ENCODE data around the gene HMCN2.

HMCN2 gene

GRCh38 chr9:130414910-130415746, 149.6 kb downstream of the HMCN2 start:
- DNase-seq (ENCODE audit: low read depth) = no peak

GRCh38 chr9:130417602-130418001, 152.0 kb downstream of the HMCN2 start:
- DNase-seq (ENCODE audit: low read depth) = no peak

- DNase-seq (ENCODE audit: low read depth) = no peak
These were observed 153.2 kb downstream of the HMCN2 start for GRCh38 chr9:130418776-130419175.

GRCh38 chr9:130419521-130420035, 154.0 kb downstream of the HMCN2 start:
- DNase-seq (ENCODE audit: low read depth) = no peak

- no peak for DNase-seq (ENCODE audit: low read depth)
These were observed 155.7 kb downstream of the HMCN2 start for GRCh38 chr9:130421154-130421801.

GRCh38 chr9:130421802-130422276, 156.3 kb downstream of the HMCN2 start:
- no peak for DNase-seq (ENCODE audit: low read depth)

GRCh38 chr9:130422546-130422945, 157.0 kb downstream of the HMCN2 start:
- no peak for DNase-seq (ENCODE audit: low read depth)

- DNase-seq (ENCODE audit: low read depth) = no peak
These were observed 157.7 kb downstream of the HMCN2 start for GRCh38 chr9:130423272-130423671.

GRCh38 chr9:130424595-130425454, 159.3 kb downstream of the HMCN2 start:
- DNase-seq (ENCODE audit: low read depth) = no peak

- DNase-seq (ENCODE audit: low read depth) = no peak
These were observed 160.3 kb downstream of the HMCN2 start for GRCh38 chr9:130425741-130426466.

GRCh38 chr9:130426467-130426773, 160.9 kb downstream of the HMCN2 start:
- no peak for DNase-seq (ENCODE audit: low read depth)

- DNase-seq (ENCODE audit: low read depth) = peak; percentile 66
These were observed 161.3 kb downstream of the HMCN2 start for GRCh38 chr9:130426883-130427282.

GRCh38 chr9:130427326-130427725, 161.8 kb downstream of the HMCN2 start:
- no peak for DNase-seq (ENCODE audit: low read depth)

GRCh38 chr9:130428086-130428665, 162.6 kb downstream of the HMCN2 start:
- DNase-seq (ENCODE audit: low read depth) = no peak

GRCh38 chr9:130429381-130429780, 163.8 kb downstream of the HMCN2 start:
- DNase-seq (ENCODE audit: low read depth) = no peak

- DNase-seq (ENCODE audit: low read depth) = no peak
These were observed 164.3 kb downstream of the HMCN2 start for GRCh38 chr9:130429831-130430230.

- no peak for DNase-seq (ENCODE audit: low read depth)
These were observed 164.7 kb downstream of the HMCN2 start for GRCh38 chr9:130430232-130430631.

- DNase-seq (ENCODE audit: low read depth) = no peak
These were observed 165.4 kb downstream of the HMCN2 start for GRCh38 chr9:130430734-130431535.

GRCh38 chr9:130431536-130432303, 166.2 kb downstream of the HMCN2 start:
- DNase-seq (ENCODE audit: low read depth) = no peak

- no peak for DNase-seq (ENCODE audit: low read depth)
These were observed 166.8 kb downstream of the HMCN2 start for GRCh38 chr9:130432362-130432761.
